Measurements from ENCODE around the gene PABPC5.

Gene PABPC5

GRCh38 chrX:91434351-91435168 is at the start of gene PABPC5:
PABPC5 (plus strand) TSS chrX:91434839; CDS start chrX:91435578, 739 bp downstream.
- Histone ChIP-seq H3K9me3 (ENCODE audit: low read depth, low read length) (no peaks in the 10 kb centered on the region), H3K9ac (ENCODE audit: insufficient read length) (no peak within 1 kb of the TSS), H3K4me3 (peak within 1 kb of the TSS; percentile 43; the same call in 1 of the 2 replicates), H3K27ac (no peak within 1 kb of the TSS), H3K36me3 (ENCODE audit: insufficient read depth, low read length) (no peaks in the 10 kb centered on the region)
- no peak for DNase-seq (ENCODE audit: low read depth, low spot score)
- TF ChIP-seq FOXP2 (optimal IDR thresholded peaks at IDR 0.05; ENCODE audit: control extremely low read depth, extremely low read length, insufficient read depth) (no peak), POLR2AphosphoS5 (IDR thresholded peaks at IDR 0.05; ENCODE audit: borderline replicate concordance, low read depth, low read length) (no peak), EZH2 (IDR thresholded peaks at IDR 0.05) (no peak)

DNA sequence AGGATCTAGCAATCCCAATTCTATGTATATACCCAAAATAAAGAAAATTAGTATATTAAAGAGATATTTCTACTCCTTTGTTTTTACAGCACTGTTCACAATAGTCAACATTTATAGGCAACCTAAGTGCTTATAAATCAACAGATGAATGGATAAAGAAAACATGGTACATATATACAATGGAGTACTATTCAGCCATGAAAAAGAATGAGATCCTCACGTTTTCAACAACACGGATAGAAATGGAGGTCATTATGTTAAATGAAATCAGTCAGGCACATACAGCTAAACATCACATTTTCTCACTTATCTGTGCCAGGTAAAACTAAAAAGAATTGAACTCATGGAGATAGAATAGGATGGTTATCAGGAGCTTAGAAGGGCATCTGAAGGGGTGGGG is 45.6 kb upstream of the PABPC5 start:
- Histone ChIP-seq H3K4me3 (no peak overlapping the region), H3K27ac (no peak overlapping the region), H3K36me3 (ENCODE audit: insufficient read depth, low read length) (no peaks in the 10 kb centered on the region), H3K9ac (ENCODE audit: insufficient read length) (no peak overlapping the region), H3K9me3 (ENCODE audit: low read depth, low read length) (no peaks in the 10 kb centered on the region)
- TF ChIP-seq POLR2AphosphoS5 (IDR thresholded peaks at IDR 0.05; ENCODE audit: borderline replicate concordance, low read depth, low read length) (no peak), EZH2 (IDR thresholded peaks at IDR 0.05) (no peak), FOXP2 (optimal IDR thresholded peaks at IDR 0.05; ENCODE audit: control extremely low read depth, extremely low read length, insufficient read depth) (no peak)
- no peak for DNase-seq (ENCODE audit: low read depth, low spot score)

- H3K36me3 ChIP-seq (ENCODE audit: insufficient read depth, low read length), result no peaks in the 10 kb centered on the region
- TF ChIP-seq EZH2 (IDR thresholded peaks at IDR 0.05), result no peak
- no peak for TF ChIP-seq POLR2AphosphoS5 (IDR thresholded peaks at IDR 0.05; ENCODE audit: borderline replicate concordance, low read depth, low read length)
- no peak for TF ChIP-seq FOXP2 (optimal IDR thresholded peaks at IDR 0.05; ENCODE audit: control extremely low read depth, extremely low read length, insufficient read depth)
- H3K27ac ChIP-seq, result no peak overlapping the region
- no peak overlapping the region for H3K4me3 ChIP-seq
- no peak for DNase-seq (ENCODE audit: low read depth, low spot score)
- no peak overlapping the region for H3K9ac ChIP-seq (ENCODE audit: insufficient read length)
- no peaks in the 10 kb centered on the region for H3K9me3 ChIP-seq (ENCODE audit: low read depth, low read length)
Measured at GRCh38 chrX:91414713-91415112, 19.9 kb upstream of the PABPC5 start.

DNA sequence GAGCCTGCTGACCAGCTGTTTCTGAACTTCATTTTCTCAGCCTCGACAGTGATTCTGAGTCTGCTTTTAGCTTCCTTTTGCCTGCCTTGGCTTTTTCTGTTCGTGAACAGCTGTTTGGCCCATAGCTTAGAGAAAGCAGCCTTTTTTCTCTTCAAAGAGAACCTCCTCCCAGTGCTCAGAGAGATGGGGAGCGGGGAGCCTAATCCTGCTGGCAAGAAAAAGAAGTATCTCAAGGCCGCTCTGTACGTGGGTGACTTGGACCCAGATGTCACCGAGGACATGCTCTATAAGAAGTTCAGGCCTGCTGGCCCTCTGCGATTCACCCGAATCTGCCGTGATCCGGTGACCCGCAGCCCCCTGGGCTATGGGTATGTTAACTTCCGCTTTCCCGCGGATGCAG is 756 bp downstream of the PABPC5 start:
- Histone ChIP-seq H3K36me3 (ENCODE audit: insufficient read depth, low read length) (no peaks in the 10 kb centered on the region), H3K9me3 (ENCODE audit: low read depth, low read length) (no peaks in the 10 kb centered on the region), H3K27ac (no peak overlapping the region), H3K9ac (ENCODE audit: insufficient read length) (no peak overlapping the region), H3K4me3 (no peak overlapping the region)
- TF ChIP-seq POLR2AphosphoS5 (IDR thresholded peaks at IDR 0.05; ENCODE audit: borderline replicate concordance, low read depth, low read length), result no peak
- no peak for TF ChIP-seq FOXP2 (optimal IDR thresholded peaks at IDR 0.05; ENCODE audit: control extremely low read depth, extremely low read length, insufficient read depth)
- TF ChIP-seq EZH2 (IDR thresholded peaks at IDR 0.05), result no peak
- no peak for DNase-seq (ENCODE audit: low read depth, low spot score)

Measured in SK-N-MC (cell line).